GM12891 (cell line): ENCODE results near the gene NLRC3.

ENCODE experiments used
- PAX5 ChIP-seq: IDR thresholded peaks from 2 replicates; pipeline ENCODE4 v1.6.1; 2011; ENCODE audit warnings: low read length, moderate library complexity, mild to moderate bottlenecking; ENCODE audit not compliant: insufficient read depth, severe bottlenecking
- POLR2A ChIP-seq: IDR thresholded peaks from 2 replicates; pipeline ENCODE4 v1.6.1; 2011; ENCODE audit warnings: low read depth, low read length, control low read depth
- POLR2AphosphoS5 ChIP-seq: IDR thresholded peaks from 2 replicates; pipeline ENCODE4 v1.6.1; 2011; ENCODE audit warnings: low read depth, low read length, control low read depth
- POU2F2 ChIP-seq: IDR thresholded peaks from 2 replicates; pipeline ENCODE4 v1.6.1; 2011; ENCODE audit warnings: low read depth, mild to moderate bottlenecking, control low read depth, low read length, moderate library complexity
- SPI1 ChIP-seq: IDR thresholded peaks from 2 replicates; pipeline ENCODE4 v1.6.1; 2011; ENCODE audit warnings: low read depth, low read length, control low read depth
- TAF1 ChIP-seq: IDR thresholded peaks from 2 replicates; pipeline ENCODE4 v1.6.1; 2011; ENCODE audit warnings: low read depth, low read length, control low read depth

- TF ChIP-seq POLR2AphosphoS5: no peak
- TF ChIP-seq POLR2A: no peak
- no peak for TF ChIP-seq POU2F2
- no peak for TF ChIP-seq SPI1
- no peak for TF ChIP-seq TAF1
- TF ChIP-seq PAX5: no peak
Measured at GRCh38 chr16:3520413-3520812, 56.8 kb downstream of the NLRC3 start.
